Lung (tissue), 4 donors: ENCODE data around the gene CLN3. TPM values are rescaled to one million over a fixed set of nuclear protein-coding genes. Genes with fewer than 3 reads are reported as not detected.

ENCODE experiments used
- polyA plus RNA-seq, 2 donors: library from polyadenylated mRNA; stranded (reverse); fragments of 200-250 nt; gene quantifications; one replicate each; pipeline ENCODE4 v1.2.1, GENCODE V29; 2013
- total RNA-seq, 2 donors: library from RNA; depleted of rRNA in 1 of 2; stranded (reverse); fragments of >200 nt in 1 of 2; gene quantifications; one replicate each; pipeline ENCODE4 v1.2.1, GENCODE V29; 2014 to 2021
- donor health status: Bipolar disorder and iron deficiency.
- donor health status: healthy.
- donor health status: DM: yes; HTN: yes; CAD: no.

The CLN3 gene
- total and polyA plus RNA-seq, 4 donors: 42.4 to 64.8 (median 56.2) TPM

Other genes with a start within 250 kb of the CLN3 start
- gene SBK1, start 199.5 kb downstream of the CLN3 start, total RNA-seq: 1 to 10 TPM; 2.7 TPM
- gene SBK1, start 199.5 kb downstream of the CLN3 start, polyA plus RNA-seq: 1 to 10 TPM in 1 of 2 donors, under 1 TPM in 1; 0.90 to 1.8 TPM
- 1 to 10 TPM; 2.0 to 6.1 TPM for gene NPIPB6, start 128.6 kb downstream of the CLN3 start, total RNA-seq
- under 1 TPM; 0.14 to 0.87 TPM for gene NPIPB6, start 128.6 kb downstream of the CLN3 start, polyA plus RNA-seq
- 10 to 100 TPM; 56.8 to 95.8 TPM for gene EIF3CL, start 88.2 kb downstream of the CLN3 start, total RNA-seq
- gene EIF3CL, start 88.2 kb downstream of the CLN3 start, polyA plus RNA-seq: 10 to 100 TPM; 45.9 to 60.5 TPM
- gene NPIPB7, start 19.7 kb downstream of the CLN3 start, total RNA-seq: not detected
- under 1 TPM; 0.21 to 0.28 TPM for gene NPIPB7, start 19.7 kb downstream of the CLN3 start, polyA plus RNA-seq
- 10 to 100 TPM in 1 of 2 donors, 1 to 10 TPM in 1; 8.0 to 24.7 TPM for gene APOBR, start 2.6 kb upstream of the CLN3 start, total RNA-seq
- gene APOBR, start 2.6 kb upstream of the CLN3 start, polyA plus RNA-seq: 10 to 100 TPM; 26.0 to 43.2 TPM
- 1 to 10 TPM in 1 of 2 donors, not detected in 1; 1.1 TPM for gene IL27, start 14.8 kb upstream of the CLN3 start, total RNA-seq
- gene IL27, start 14.8 kb upstream of the CLN3 start, polyA plus RNA-seq: 1 to 10 TPM in 1 of 2 donors, under 1 TPM in 1; 0.37 to 1.8 TPM
- gene NUPR1, start 46.9 kb upstream of the CLN3 start, total RNA-seq: 100 to 1,000 TPM in 1 of 2 donors, 1 to 10 TPM in 1; 8.0 to 212 TPM
- 100 to 1,000 TPM; 192 to 828 TPM for gene NUPR1, start 46.9 kb upstream of the CLN3 start, polyA plus RNA-seq
- gene SGF29, start 61.8 kb upstream of the CLN3 start, total RNA-seq: 10 to 100 TPM; 17.8 to 30.4 TPM
- 10 to 100 TPM; 18.5 to 46.6 TPM for gene SGF29, start 61.8 kb upstream of the CLN3 start, polyA plus RNA-seq
- 1 to 10 TPM; 3.7 to 6.4 TPM for gene SULT1A2, start 105.0 kb upstream of the CLN3 start, total RNA-seq
- 10 to 100 TPM in 1 of 2 donors, 1 to 10 TPM in 1; 5.7 to 14.2 TPM for gene SULT1A2, start 105.0 kb upstream of the CLN3 start, polyA plus RNA-seq
- gene SULT1A1, start 118.0 kb upstream of the CLN3 start, total RNA-seq: 10 to 100 TPM; 37.3 to 43.1 TPM
- gene SULT1A1, start 118.0 kb upstream of the CLN3 start, polyA plus RNA-seq: 100 to 1,000 TPM in 1 of 2 donors, 10 to 100 TPM in 1; 34.6 to 118 TPM
- 1 to 10 TPM in 1 of 2 donors, under 1 TPM in 1; 0.74 to 1.6 TPM for gene NPIPB8, start 146.0 kb upstream of the CLN3 start, total RNA-seq
- gene NPIPB8, start 146.0 kb upstream of the CLN3 start, polyA plus RNA-seq: not detected
- gene EIF3C, start 219.4 kb upstream of the CLN3 start, total RNA-seq: 100 to 1,000 TPM; 334 to 382 TPM
- 100 to 1,000 TPM; 324 to 984 TPM for gene EIF3C, start 219.4 kb upstream of the CLN3 start, polyA plus RNA-seq